Liver (tissue), 9 donors: Measurements from ENCODE around the gene ZNF709. TPM values are rescaled to one million over a fixed set of nuclear protein-coding genes. Genes with fewer than 3 reads are reported as not detected.

Source experiments
- DNase-seq: peaks from one replicate; pipeline ENCODE4 v3.0.0-alpha.2; 2017; ENCODE audit warnings: low spot score
- H3K27ac ChIP-seq, 2 donors: one replicate each; pipeline ENCODE4 v1.7.0; 2013; ENCODE audit warnings: inconsistent platforms in 2 of 2, low read length in 2 of 2, control low read depth in 1 of 2, low read depth in 1 of 2, mild to moderate bottlenecking in 1 of 2
- H3K27me3 ChIP-seq, 4 donors: one replicate each; pipeline versions ENCODE4 v1.6.1 to v1.7.0; 2013; ENCODE audit warnings: low read length in 3 of 4, inconsistent platforms in 1 of 4, mild to moderate bottlenecking in 1 of 4, moderate library complexity in 1 of 4; ENCODE audit not compliant: control insufficient read depth in 4 of 4, insufficient read depth in 4 of 4
- H3K36me3 ChIP-seq, 4 donors: one replicate each; pipeline versions ENCODE4 v1.6.1 to v1.7.0; 2013; ENCODE audit warnings: low read length in 3 of 4, mild to moderate bottlenecking in 3 of 4, low read depth in 1 of 4, moderate library complexity in 1 of 4; ENCODE audit not compliant: control insufficient read depth in 4 of 4, insufficient read depth in 3 of 4
- H3K4me1 ChIP-seq, 4 donors: one replicate each; pipeline versions ENCODE4 v1.6.1 to v1.7.0; 2013; ENCODE audit warnings: low read length in 3 of 4, mild to moderate bottlenecking in 3 of 4, moderate library complexity in 1 of 4; ENCODE audit not compliant: control insufficient read depth in 4 of 4, insufficient read depth in 4 of 4
- H3K4me3 ChIP-seq, 3 donors: one replicate each; pipeline versions ENCODE4 v1.6.1 to v1.7.0; 2013; ENCODE audit warnings: low read length in 3 of 3, control low read depth in 1 of 3, low read depth in 1 of 3, mild to moderate bottlenecking in 1 of 3
- H3K9ac ChIP-seq, 2 donors: one replicate each; pipeline ENCODE4 v1.7.0; 2013; ENCODE audit warnings: low read length in 2 of 2, mild to moderate bottlenecking in 2 of 2, moderate library complexity in 2 of 2, control low read depth in 1 of 2, low read depth in 1 of 2
- H3K9me3 ChIP-seq, 4 donors: one replicate each; pipeline versions ENCODE4 v1.6.1 to v1.7.0; 2013; ENCODE audit warnings: low read length in 3 of 4; ENCODE audit not compliant: control insufficient read depth in 4 of 4
- ATF3 ChIP-seq: IDR thresholded peaks from 2 replicates; pipeline ENCODE4 v1.6.1; 2016; ENCODE audit warnings: antibody characterized with exemption
- EGR1 ChIP-seq, 2 donors: IDR thresholded peaks; 2 replicates each; pipeline ENCODE4 v1.6.1; 2016 to 2018; ENCODE audit warnings: antibody characterized with exemption in 2 of 2, low read depth in 2 of 2
- FOXA1 ChIP-seq: IDR thresholded peaks from 2 replicates; pipeline ENCODE4 v1.6.1; 2016; ENCODE audit warnings: antibody characterized with exemption
- FOXA2 ChIP-seq: IDR thresholded peaks from 2 replicates; pipeline ENCODE4 v1.6.1; 2016; ENCODE audit warnings: antibody characterized with exemption
- GABPA ChIP-seq, 2 donors: IDR thresholded peaks in 1 of 2; conservative IDR thresholded peaks in 1 of 2; 2 replicates each; pipeline ENCODE4 v1.6.1; 2016; ENCODE audit warnings: antibody characterized with exemption in 2 of 2, mild to moderate bottlenecking in 1 of 2, moderate library complexity in 1 of 2
- HNF4A ChIP-seq, 2 donors: conservative IDR thresholded peaks; 2 replicates each; pipeline ENCODE4 v1.6.1; 2016; ENCODE audit warnings: antibody characterized with exemption in 2 of 2, mild to moderate bottlenecking in 2 of 2
- HNF4G ChIP-seq: IDR thresholded peaks from 2 replicates; pipeline ENCODE4 v1.6.1; 2016; ENCODE audit warnings: antibody characterized with exemption
- RAD21 ChIP-seq, 2 donors: IDR thresholded peaks; 2 replicates each; pipeline ENCODE4 v1.6.1; 2016; ENCODE audit warnings: antibody characterized with exemption in 2 of 2, mild to moderate bottlenecking in 2 of 2
- RXRA ChIP-seq, 2 donors: IDR thresholded peaks; 2 replicates each; pipeline ENCODE4 v1.6.1; 2017 to 2018; ENCODE audit warnings: antibody characterized with exemption in 2 of 2, mild to moderate bottlenecking in 1 of 2
- SP1 ChIP-seq: IDR thresholded peaks from 2 replicates; pipeline ENCODE4 v1.6.1; 2018; ENCODE audit warnings: antibody characterized with exemption, mild to moderate bottlenecking
- TAF1 ChIP-seq: conservative IDR thresholded peaks from 2 replicates; pipeline ENCODE4 v1.6.1; 2016; ENCODE audit warnings: antibody characterized with exemption, mild to moderate bottlenecking
- YY1 ChIP-seq: IDR thresholded peaks from 2 replicates; pipeline ENCODE4 v1.6.1; 2016; ENCODE audit warnings: antibody characterized with exemption, mild to moderate bottlenecking
- WGBS: extraction: QIAGEN DNeasy Blood & Tissue Kit; methylation state at CpG from one replicate; pipeline ENCODE4 v1.1.7; 2013; 5-methylcytosine and 5-hydroxymethylcytosine counted together
- polyA plus RNA-seq, 2 donors: library from polyadenylated mRNA; stranded (reverse) in 1 of 2; unstranded in 1 of 2; fragments of 200-250 nt in 1 of 2; fragments of >200 nt in 1 of 2; fragmentation: Nextera tagmentation in 1 of 2; extraction: Ambion mirVana in 1 of 2; gene quantifications; one replicate each; pipeline versions ENCODE4 v1.2.1 to v1.2.3, GENCODE V29; 2013 to 2015
- total RNA-seq, 2 donors: library from RNA; depleted of rRNA; stranded (reverse); fragments of >200 nt; gene quantifications; one replicate each; pipeline ENCODE4 v1.2.3, GENCODE V29; 2014
- TF ChIP-seq, protein P1 (sequence below): IDR thresholded peaks from 2 replicates; pipeline ENCODE4 v1.6.1; 2016; ENCODE audit warnings: antibody characterized with exemption
- TF ChIP-seq, protein P2 (sequence below): fragments of 150-350 bp; IDR thresholded peaks from 2 replicates; pipeline ENCODE4 v1.5.1; 2017; ENCODE audit warnings: improper control_type of control experiment, low read depth, low read length; ENCODE audit not compliant: missing input control
- TF ChIP-seq, protein P3 (sequence below): IDR thresholded peaks from 2 replicates; pipeline ENCODE4 v1.6.1; 2016; ENCODE audit warnings: antibody characterized with exemption
- donor health status: healthy.
- donor health status: healthy.
- donor health status: healthy.
- donor health status: healthy.
- donor health status: healthy.

Gene ZNF709
- total and polyA plus RNA-seq, 4 donors = 0.24 to 1.9 (median 0.79) TPM

DNA sequence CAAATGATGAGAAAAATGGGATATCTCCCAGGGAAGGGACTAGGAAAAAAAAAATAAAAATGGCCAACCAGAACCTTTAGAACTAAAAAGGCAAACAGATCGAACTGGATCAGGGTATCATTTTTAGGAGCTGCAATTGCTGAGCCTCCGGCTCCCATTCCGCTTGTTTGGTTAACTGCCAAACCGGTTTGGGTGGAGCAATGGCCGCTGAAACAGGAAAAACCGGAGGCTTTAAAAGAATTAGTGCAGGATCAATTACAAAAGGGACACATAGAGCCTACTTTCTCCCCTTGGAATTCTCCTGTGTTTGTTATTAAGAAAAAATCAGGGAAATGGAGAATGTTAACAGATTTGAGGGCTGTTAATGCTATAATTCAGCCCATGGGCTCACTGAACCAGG lies 31.1 kb downstream of the ZNF709 start:
- Histone ChIP-seq H3K4me3 (peak overlapping the region in 2 of 3 donors; percentile 8 to 23), H3K9ac (no peak overlapping the region), H3K9me3 (peaks cover 10 to 40% (median 15%) of the 10 kb centered on the region in 4 donors), H3K4me1 (no peaks in the 10 kb centered on the region), H3K36me3 (peaks cover 0 to 2% (median 0%) of the 10 kb centered on the region in 4 donors), H3K27ac (no peak overlapping the region), H3K27me3 (no peaks in the 10 kb centered on the region)
- TF ChIP-seq HNF4G = no peak
- TF ChIP-seq SP1 = no peak
- no peak for TF ChIP-seq YY1
- TF ChIP-seq RAD21 (IDR thresholded peaks at IDR 0.05) = no peak
- TF ChIP-seq TAF1 = no peak
- TF ChIP-seq, protein P1, sequence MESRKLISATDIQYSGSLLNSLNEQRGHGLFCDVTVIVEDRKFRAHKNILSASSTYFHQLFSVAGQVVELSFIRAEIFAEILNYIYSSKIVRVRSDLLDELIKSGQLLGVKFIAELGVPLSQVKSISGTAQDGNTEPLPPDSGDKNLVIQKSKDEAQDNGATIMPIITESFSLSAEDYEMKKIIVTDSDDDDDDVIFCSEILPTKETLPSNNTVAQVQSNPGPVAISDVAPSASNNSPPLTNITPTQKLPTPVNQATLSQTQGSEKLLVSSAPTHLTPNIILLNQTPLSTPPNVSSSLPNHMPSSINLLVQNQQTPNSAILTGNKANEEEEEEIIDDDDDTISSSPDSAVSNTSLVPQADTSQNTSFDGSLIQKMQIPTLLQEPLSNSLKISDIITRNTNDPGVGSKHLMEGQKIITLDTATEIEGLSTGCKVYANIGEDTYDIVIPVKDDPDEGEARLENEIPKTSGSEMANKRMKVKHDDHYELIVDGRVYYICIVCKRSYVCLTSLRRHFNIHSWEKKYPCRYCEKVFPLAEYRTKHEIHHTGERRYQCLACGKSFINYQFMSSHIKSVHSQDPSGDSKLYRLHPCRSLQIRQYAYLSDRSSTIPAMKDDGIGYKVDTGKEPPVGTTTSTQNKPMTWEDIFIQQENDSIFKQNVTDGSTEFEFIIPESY = no peak
- TF ChIP-seq, protein P2, sequence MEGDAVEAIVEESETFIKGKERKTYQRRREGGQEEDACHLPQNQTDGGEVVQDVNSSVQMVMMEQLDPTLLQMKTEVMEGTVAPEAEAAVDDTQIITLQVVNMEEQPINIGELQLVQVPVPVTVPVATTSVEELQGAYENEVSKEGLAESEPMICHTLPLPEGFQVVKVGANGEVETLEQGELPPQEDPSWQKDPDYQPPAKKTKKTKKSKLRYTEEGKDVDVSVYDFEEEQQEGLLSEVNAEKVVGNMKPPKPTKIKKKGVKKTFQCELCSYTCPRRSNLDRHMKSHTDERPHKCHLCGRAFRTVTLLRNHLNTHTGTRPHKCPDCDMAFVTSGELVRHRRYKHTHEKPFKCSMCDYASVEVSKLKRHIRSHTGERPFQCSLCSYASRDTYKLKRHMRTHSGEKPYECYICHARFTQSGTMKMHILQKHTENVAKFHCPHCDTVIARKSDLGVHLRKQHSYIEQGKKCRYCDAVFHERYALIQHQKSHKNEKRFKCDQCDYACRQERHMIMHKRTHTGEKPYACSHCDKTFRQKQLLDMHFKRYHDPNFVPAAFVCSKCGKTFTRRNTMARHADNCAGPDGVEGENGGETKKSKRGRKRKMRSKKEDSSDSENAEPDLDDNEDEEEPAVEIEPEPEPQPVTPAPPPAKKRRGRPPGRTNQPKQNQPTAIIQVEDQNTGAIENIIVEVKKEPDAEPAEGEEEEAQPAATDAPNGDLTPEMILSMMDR = no peak
- TF ChIP-seq, protein P3, sequence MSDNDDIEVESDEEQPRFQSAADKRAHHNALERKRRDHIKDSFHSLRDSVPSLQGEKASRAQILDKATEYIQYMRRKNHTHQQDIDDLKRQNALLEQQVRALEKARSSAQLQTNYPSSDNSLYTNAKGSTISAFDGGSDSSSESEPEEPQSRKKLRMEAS = no peak
- TF ChIP-seq GABPA (IDR thresholded peaks at IDR 0.05 in 1 of 2, conservative IDR thresholded peaks at IDR 0.05 in 1 of 2) = no peak
- no peak for TF ChIP-seq FOXA2
- no peak for TF ChIP-seq FOXA1
- no peak for TF ChIP-seq RXRA (IDR thresholded peaks at IDR 0.05)
- TF ChIP-seq ATF3 = no peak
- TF ChIP-seq HNF4A (conservative IDR thresholded peaks at IDR 0.05) = no peak
- WGBS = 66% methylated on average over 6 of the region's 6 CpGs
- no peak for DNase-seq

GRCh38 chr19:12450844-12451243 lies 33.8 kb downstream of the ZNF709 start:
- H3K9me3 ChIP-seq = peaks cover 10 to 36% (median 13%) of the 10 kb centered on the region in 4 donors
- no peak overlapping the region for H3K27ac ChIP-seq
- TF ChIP-seq, protein P1 = no peak
- TF ChIP-seq, protein P2 = no peak
- TF ChIP-seq HNF4G (no peak), EGR1 (IDR thresholded peaks at IDR 0.05; ENCODE audit: low read depth in 2 of 2) (no peak), GABPA (IDR thresholded peaks at IDR 0.05 in 1 of 2, conservative IDR thresholded peaks at IDR 0.05 in 1 of 2) (no peak), FOXA2 (no peak), RXRA (IDR thresholded peaks at IDR 0.05) (no peak), ATF3 (no peak), YY1 (no peak), FOXA1 (no peak)
- TF ChIP-seq, protein P3 = no peak

More at GRCh38 chr19:12450844-12451243, 33.8 kb downstream of the ZNF709 start:
- Histone ChIP-seq H3K36me3 (peaks cover 0 to 2% (median 0%) of the 10 kb centered on the region in 4 donors), H3K9ac (no peak overlapping the region), H3K4me3 (peak overlapping the region in 1 of 3 donors; percentile 9), H3K4me1 (no peaks in the 10 kb centered on the region), H3K27me3 (no peaks in the 10 kb centered on the region)
- DNase-seq = no peak
- 87% methylated on average over 10 of the region's 10 CpGs for WGBS
